ENCODE data around the gene DNMT3L.

DNA sequence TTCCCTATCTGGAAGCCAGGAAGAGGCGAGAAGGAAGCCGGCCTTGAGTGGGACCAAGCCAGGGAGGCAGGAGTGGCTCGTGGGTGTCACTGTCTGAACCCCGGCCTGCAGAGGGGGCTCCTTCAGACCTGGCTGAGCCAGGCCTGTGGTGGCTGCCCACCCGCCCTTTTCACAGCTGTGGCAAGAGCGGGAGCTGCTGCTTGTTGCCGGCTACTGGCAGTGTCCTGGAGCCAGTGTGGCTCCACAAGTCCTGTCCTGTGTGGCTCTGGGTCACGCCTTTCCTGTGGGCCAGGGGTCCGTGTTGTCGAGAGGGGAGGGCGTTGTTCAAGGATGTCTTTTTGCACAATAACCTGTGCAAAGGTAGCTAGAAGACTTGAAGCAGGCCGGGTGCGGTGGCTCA lies 39.4 kb upstream of the DNMT3L start:
- TF ChIP-seq TCF12 (IDR thresholded peaks at IDR 0.05; ENCODE audit: low read depth) (no peak), CEBPB (IDR thresholded peaks at IDR 0.05) (no peak), ZBTB7A (IDR thresholded peaks at IDR 0.05; ENCODE audit: low read depth) (no peak), EP300 (IDR thresholded peaks at IDR 0.05; ENCODE audit: borderline replicate concordance) (no peak), RAD21 (IDR thresholded peaks at IDR 0.05; ENCODE audit: low read depth) (no peak), EGR1 (IDR thresholded peaks at IDR 0.05) (no peak), TAF1 (IDR thresholded peaks at IDR 0.05; ENCODE audit: low read depth) (no peak), YY1 (IDR thresholded peaks at IDR 0.05; ENCODE audit: low read depth) (no peak), CREB1 (IDR thresholded peaks at IDR 0.05; ENCODE audit: low read depth) (no peak)
- TF ChIP-seq, protein P1, sequence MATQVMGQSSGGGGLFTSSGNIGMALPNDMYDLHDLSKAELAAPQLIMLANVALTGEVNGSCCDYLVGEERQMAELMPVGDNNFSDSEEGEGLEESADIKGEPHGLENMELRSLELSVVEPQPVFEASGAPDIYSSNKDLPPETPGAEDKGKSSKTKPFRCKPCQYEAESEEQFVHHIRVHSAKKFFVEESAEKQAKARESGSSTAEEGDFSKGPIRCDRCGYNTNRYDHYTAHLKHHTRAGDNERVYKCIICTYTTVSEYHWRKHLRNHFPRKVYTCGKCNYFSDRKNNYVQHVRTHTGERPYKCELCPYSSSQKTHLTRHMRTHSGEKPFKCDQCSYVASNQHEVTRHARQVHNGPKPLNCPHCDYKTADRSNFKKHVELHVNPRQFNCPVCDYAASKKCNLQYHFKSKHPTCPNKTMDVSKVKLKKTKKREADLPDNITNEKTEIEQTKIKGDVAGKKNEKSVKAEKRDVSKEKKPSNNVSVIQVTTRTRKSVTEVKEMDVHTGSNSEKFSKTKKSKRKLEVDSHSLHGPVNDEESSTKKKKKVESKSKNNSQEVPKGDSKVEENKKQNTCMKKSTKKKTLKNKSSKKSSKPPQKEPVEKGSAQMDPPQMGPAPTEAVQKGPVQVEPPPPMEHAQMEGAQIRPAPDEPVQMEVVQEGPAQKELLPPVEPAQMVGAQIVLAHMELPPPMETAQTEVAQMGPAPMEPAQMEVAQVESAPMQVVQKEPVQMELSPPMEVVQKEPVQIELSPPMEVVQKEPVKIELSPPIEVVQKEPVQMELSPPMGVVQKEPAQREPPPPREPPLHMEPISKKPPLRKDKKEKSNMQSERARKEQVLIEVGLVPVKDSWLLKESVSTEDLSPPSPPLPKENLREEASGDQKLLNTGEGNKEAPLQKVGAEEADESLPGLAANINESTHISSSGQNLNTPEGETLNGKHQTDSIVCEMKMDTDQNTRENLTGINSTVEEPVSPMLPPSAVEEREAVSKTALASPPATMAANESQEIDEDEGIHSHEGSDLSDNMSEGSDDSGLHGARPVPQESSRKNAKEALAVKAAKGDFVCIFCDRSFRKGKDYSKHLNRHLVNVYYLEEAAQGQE (IDR thresholded peaks at IDR 0.05; ENCODE audit: low read depth) = no peak
- TF ChIP-seq, protein P2, sequence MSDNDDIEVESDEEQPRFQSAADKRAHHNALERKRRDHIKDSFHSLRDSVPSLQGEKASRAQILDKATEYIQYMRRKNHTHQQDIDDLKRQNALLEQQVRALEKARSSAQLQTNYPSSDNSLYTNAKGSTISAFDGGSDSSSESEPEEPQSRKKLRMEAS (IDR thresholded peaks at IDR 0.05) = no peak
